Measurements from ENCODE around the gene POM121L12. TPM values are rescaled to one million over a fixed set of nuclear protein-coding genes. Genes with fewer than 3 reads are reported as not detected.

The POM121L12 gene
- polyA plus RNA-seq, 1 donor (not counting 4 experiments of a cell fraction or from before 2014, with no cell fraction given), result not detected

- H3K27me3 ChIP-seq (ENCODE audit: control insufficient read depth, extremely low read depth, insufficient read depth, low read length), result no peaks in the 10 kb centered on the region
- H3K36me3 ChIP-seq (ENCODE audit: control insufficient read depth in 2 of 2, extremely low read depth in 1 of 2, insufficient read depth in 2 of 2, low read length in 2 of 2), result no peaks in the 10 kb centered on the region
- H3K9ac ChIP-seq (ENCODE audit: control insufficient read depth, extremely low read depth, insufficient read depth, low read length), result no peak overlapping the region
- no peaks in the 10 kb centered on the region for H4K20me1 ChIP-seq (ENCODE audit: control insufficient read depth, extremely low read depth, insufficient read depth, low read length)
- H3K4me1 ChIP-seq (ENCODE audit: control insufficient read depth, extremely low read depth, insufficient read depth, low read length), result no peaks in the 10 kb centered on the region
- TF ChIP-seq CTCF (optimal IDR thresholded peaks at IDR 0.05 in 1 of 3, IDR thresholded peaks at IDR 0.05 in 1 of 3, conservative IDR thresholded peaks at IDR 0.05 in 1 of 3; ENCODE audit: extremely low read depth in 1 of 3, insufficient read depth in 2 of 3, low read length in 3 of 3), result no peak
- no peak for TF ChIP-seq EZH2 (IDR thresholded peaks at IDR 0.05; ENCODE audit: low read length)
- dilution Hi-C loops (cut with MboI; ENCODE audit: extremely low pct_ligation_motif_present, low sequenced_read_pairs), result no loop called here
- no peak overlapping the region for H2AFZ ChIP-seq (ENCODE audit: control insufficient read depth, low read length)
- no peak for FAIRE-seq
- no peak for DNase-seq (ENCODE audit: low read depth, low spot score)
- H3K79me2 ChIP-seq (ENCODE audit: control insufficient read depth, insufficient read depth, low read length), result no peaks in the 10 kb centered on the region
- H3K9me3 ChIP-seq (ENCODE audit: control insufficient read depth, low read depth, low read length), result no peaks in the 10 kb centered on the region
- no peak overlapping the region for H3K27ac ChIP-seq (ENCODE audit: control insufficient read depth, insufficient read depth, low read length)
- no peak overlapping the region for H3K4me2 ChIP-seq (ENCODE audit: control insufficient read depth, extremely low read depth, insufficient read depth, low read depth, low read length)
- no peak overlapping the region for H3K4me3 ChIP-seq (ENCODE audit: control insufficient read depth in 2 of 3, extremely low read depth in 1 of 3, insufficient read depth in 2 of 3, low read depth in 1 of 3, low read length in 3 of 3)
- H3K9me1 ChIP-seq (ENCODE audit: control insufficient read depth, extremely low read depth, insufficient read depth, low read length), result no peaks in the 10 kb centered on the region
These were observed 34.2 kb upstream of the POM121L12 start for GRCh38 chr7:53001221-53001620.

GRCh38 chr7:53002389-53002788 is 33.0 kb upstream of the POM121L12 start:
- H3K4me3 ChIP-seq (ENCODE audit: control insufficient read depth in 2 of 3, extremely low read depth in 1 of 3, insufficient read depth in 2 of 3, low read depth in 1 of 3, low read length in 3 of 3), result no peak overlapping the region
- dilution Hi-C loops (cut with MboI; ENCODE audit: extremely low pct_ligation_motif_present, low sequenced_read_pairs), result no loop called here
- H3K27me3 ChIP-seq (ENCODE audit: control insufficient read depth, extremely low read depth, insufficient read depth, low read length), result no peaks in the 10 kb centered on the region
- no peak overlapping the region for H3K9ac ChIP-seq (ENCODE audit: control insufficient read depth, extremely low read depth, insufficient read depth, low read length)
- no peaks in the 10 kb centered on the region for H3K79me2 ChIP-seq (ENCODE audit: control insufficient read depth, insufficient read depth, low read length)
- FAIRE-seq, result no peak
- H2AFZ ChIP-seq (ENCODE audit: control insufficient read depth, low read length), result no peak overlapping the region
- H3K4me2 ChIP-seq (ENCODE audit: control insufficient read depth, extremely low read depth, insufficient read depth, low read depth, low read length), result no peak overlapping the region
- no peaks in the 10 kb centered on the region for H3K4me1 ChIP-seq (ENCODE audit: control insufficient read depth, extremely low read depth, insufficient read depth, low read length)
- H3K9me1 ChIP-seq (ENCODE audit: control insufficient read depth, extremely low read depth, insufficient read depth, low read length), result no peaks in the 10 kb centered on the region
- no peaks in the 10 kb centered on the region for H3K9me3 ChIP-seq (ENCODE audit: control insufficient read depth, low read depth, low read length)
- TF ChIP-seq EZH2 (IDR thresholded peaks at IDR 0.05; ENCODE audit: low read length) (no peak), CTCF (optimal IDR thresholded peaks at IDR 0.05 in 1 of 3, IDR thresholded peaks at IDR 0.05 in 1 of 3, conservative IDR thresholded peaks at IDR 0.05 in 1 of 3; ENCODE audit: extremely low read depth in 1 of 3, insufficient read depth in 2 of 3, low read length in 3 of 3) (no peak)
- no peak for DNase-seq (ENCODE audit: low read depth, low spot score)
- H3K27ac ChIP-seq (ENCODE audit: control insufficient read depth, insufficient read depth, low read length), result no peak overlapping the region
- no peaks in the 10 kb centered on the region for H4K20me1 ChIP-seq (ENCODE audit: control insufficient read depth, extremely low read depth, insufficient read depth, low read length)
- H3K36me3 ChIP-seq (ENCODE audit: control insufficient read depth in 2 of 2, extremely low read depth in 1 of 2, insufficient read depth in 2 of 2, low read length in 2 of 2), result no peaks in the 10 kb centered on the region

All from keratinocyte (primary cell).